Central memory CD8-positive, alpha-beta T cell (primary cell): Measurements from ENCODE around the gene LRMDA.
"Not testable (repeated sequence)": the region's sequence is repeated elsewhere in the genome, so short reads cannot be mapped to it uniquely, and the experiment has no call there.

Experiments used
- ATAC-seq: fragments of 150-1000 bp; cut with Tn5 transposase; replicated peaks from 2 replicates; pipeline ENCODE4 v1.10.0; 2022; ENCODE audit warnings: mild to moderate bottlenecking, moderate FRiP score, moderate number of reproducible peaks; ENCODE audit not compliant: poor library complexity, severe bottlenecking; ENCODE audit errors: extremely low read depth
- DNase-seq, 2 donors: peaks; one replicate each; pipeline ENCODE4 v3.0.0; 2021; ENCODE audit warnings: low spot score in 2 of 2
- H3K27ac Mint-ChIP-seq: one replicate; pipeline ENCODE4 v1.8.0; 2022; ENCODE audit warnings: low read depth, mild to moderate bottlenecking, moderate library complexity, mixed read lengths
- H3K27me3 Mint-ChIP-seq: one replicate; pipeline ENCODE4 v1.8.0; 2022; ENCODE audit warnings: mixed read lengths
- H3K36me3 Mint-ChIP-seq: one replicate; pipeline ENCODE4 v1.8.0; 2022; ENCODE audit warnings: mild to moderate bottlenecking, moderate library complexity, mixed read lengths; ENCODE audit not compliant: insufficient read depth
- H3K4me1 Mint-ChIP-seq: one replicate; pipeline ENCODE4 v1.8.0; 2022; ENCODE audit warnings: mixed read lengths
- H3K4me3 Mint-ChIP-seq: one replicate; pipeline ENCODE4 v1.8.0; 2022; ENCODE audit warnings: mild to moderate bottlenecking, moderate library complexity, mixed read lengths
- H3K9me3 Mint-ChIP-seq: one replicate; pipeline ENCODE4 v1.8.0; 2022; ENCODE audit warnings: mixed read lengths

The LRMDA gene

DNA sequence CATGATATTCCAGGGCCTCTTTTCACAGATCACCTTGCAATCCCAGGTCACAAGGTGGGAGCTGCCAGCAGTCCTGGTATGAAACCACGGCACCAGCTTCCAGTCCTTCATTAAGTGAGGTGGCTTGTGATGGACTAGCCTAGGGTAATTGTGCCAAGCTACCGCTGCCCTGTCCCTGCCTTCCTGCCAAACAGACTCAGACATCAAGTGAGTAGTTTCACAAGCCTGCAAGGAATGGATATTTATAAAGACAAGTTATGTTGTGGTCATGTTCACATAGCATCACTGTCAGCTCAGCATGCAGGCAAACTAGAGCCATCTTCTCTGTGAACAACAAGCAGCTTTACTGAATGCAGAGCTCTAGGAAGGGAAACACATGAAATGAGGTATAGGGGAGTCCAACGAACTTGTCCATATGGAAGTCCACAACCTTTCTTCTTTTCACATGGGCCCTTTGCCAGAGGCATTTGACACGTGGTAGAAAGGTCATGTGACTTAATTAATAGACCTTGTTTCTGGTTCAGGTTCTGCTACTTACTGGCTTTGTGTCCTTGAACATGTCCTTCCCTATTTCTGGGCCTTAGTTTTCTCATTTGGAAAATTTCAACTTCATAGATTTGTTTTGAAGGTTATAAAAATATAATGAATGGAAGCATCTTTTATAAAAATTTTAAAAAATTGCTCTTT is 1145.0 kb downstream of the LRMDA start:
- no peaks in the 10 kb centered on the region for H3K36me3 Mint-ChIP-seq
- DNase-seq (no peak), ATAC-seq (no peak)
- H3K27me3 Mint-ChIP-seq = no peaks in the 10 kb centered on the region
- no peaks in the 10 kb centered on the region for H3K4me1 Mint-ChIP-seq
- H3K4me3 Mint-ChIP-seq = no peak overlapping the region
- H3K9me3 Mint-ChIP-seq = peaks cover 25% of the 10 kb centered on the region
- no peak overlapping the region for H3K27ac Mint-ChIP-seq

DNA sequence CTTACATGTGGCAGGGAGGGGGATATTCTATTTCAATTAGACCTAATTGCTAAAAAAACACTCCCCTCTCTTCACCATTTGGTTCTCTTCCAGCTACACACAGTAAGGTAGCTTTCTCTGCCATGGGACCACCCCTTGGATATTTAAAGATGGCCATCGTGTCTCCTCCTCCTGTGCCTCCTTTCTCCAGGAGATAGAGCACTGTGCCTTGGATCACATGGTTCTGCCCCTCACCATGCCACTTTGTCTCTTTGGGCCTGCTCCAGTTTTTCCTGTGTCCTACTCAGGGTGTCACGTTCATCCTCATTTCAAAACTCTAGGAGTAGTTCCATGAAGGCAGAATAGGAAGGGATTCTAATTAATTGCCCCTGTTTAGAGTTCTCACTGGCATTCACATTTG is 1146.0 kb downstream of the LRMDA start:
- Mint-ChIP-seq H3K9me3 (peaks cover 25% of the 10 kb centered on the region), H3K4me3 (no peak overlapping the region), H3K27ac (no peak overlapping the region), H3K4me1 (no peaks in the 10 kb centered on the region), H3K36me3 (no peaks in the 10 kb centered on the region), H3K27me3 (no peaks in the 10 kb centered on the region)
- no peak for DNase-seq
- ATAC-seq = no peak

DNA sequence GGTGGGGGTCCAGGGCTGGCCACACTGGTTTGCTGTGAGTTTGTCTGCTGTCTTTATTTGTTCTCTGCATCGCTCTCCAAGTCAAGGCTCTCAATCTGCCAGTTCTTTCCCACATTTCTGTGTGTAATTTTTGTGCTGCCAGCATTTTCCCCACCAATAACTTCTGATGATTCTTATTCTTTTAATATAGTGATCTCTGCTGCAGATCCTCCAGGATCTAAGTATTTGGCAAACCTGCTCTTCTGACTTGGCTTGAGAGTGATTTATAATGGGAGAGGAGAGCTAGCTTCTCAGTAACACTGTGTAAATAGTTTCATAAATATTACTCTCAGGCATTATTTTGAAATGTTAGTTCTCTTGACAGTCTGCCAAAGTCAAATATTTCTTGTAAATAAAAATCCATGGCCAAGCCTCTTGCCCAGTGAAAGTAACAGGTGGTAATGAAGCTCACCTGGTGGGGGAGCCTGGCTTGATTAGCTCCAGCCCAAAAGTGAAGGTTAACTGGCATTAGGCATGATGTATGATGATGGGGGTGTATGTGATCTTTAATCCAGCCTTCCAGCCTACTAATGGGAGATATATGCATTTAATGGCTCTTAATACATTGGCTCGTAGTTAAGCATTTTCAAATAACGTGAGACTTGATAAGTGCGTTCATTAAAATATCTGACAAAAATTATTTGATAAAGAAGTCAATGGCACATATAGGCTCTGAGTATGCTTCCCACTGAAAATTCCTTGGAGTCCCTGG is 1150.3 kb downstream of the LRMDA start:
- H3K9me3 Mint-ChIP-seq = peaks cover 13% of the 10 kb centered on the region
- H3K27me3 Mint-ChIP-seq = no peaks in the 10 kb centered on the region
- ATAC-seq (no peak), DNase-seq (no peak)
- H3K36me3 Mint-ChIP-seq = no peaks in the 10 kb centered on the region
- no peaks in the 10 kb centered on the region for H3K4me1 Mint-ChIP-seq
- H3K27ac Mint-ChIP-seq = no peak overlapping the region
- H3K4me3 Mint-ChIP-seq = no peak overlapping the region

DNA sequence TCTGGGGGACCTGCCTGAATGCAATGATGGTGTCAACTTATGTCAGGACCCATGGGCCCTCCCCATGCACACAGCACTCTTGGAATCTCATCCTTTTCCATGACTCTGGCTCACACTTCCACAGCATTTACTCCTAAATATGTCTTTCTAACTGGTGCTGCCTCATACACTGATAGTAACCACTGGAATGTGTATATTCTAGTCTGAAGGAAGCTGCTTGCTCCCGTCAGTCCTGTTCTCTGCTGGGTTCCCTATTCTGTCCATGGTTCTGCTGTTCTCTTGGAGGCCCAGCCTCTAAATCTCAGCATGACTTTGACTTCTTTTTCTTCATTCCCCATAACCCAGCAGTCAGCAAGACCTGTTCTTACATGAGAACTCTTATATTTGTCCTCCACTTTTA is 1151.1 kb downstream of the LRMDA start:
- no peak overlapping the region for H3K4me3 Mint-ChIP-seq
- no peaks in the 10 kb centered on the region for H3K36me3 Mint-ChIP-seq
- peaks cover 10% of the 10 kb centered on the region for H3K9me3 Mint-ChIP-seq
- H3K27me3 Mint-ChIP-seq = no peaks in the 10 kb centered on the region
- no peaks in the 10 kb centered on the region for H3K4me1 Mint-ChIP-seq
- DNase-seq (no peak), ATAC-seq (no peak)
- H3K27ac Mint-ChIP-seq = no peak overlapping the region

DNA sequence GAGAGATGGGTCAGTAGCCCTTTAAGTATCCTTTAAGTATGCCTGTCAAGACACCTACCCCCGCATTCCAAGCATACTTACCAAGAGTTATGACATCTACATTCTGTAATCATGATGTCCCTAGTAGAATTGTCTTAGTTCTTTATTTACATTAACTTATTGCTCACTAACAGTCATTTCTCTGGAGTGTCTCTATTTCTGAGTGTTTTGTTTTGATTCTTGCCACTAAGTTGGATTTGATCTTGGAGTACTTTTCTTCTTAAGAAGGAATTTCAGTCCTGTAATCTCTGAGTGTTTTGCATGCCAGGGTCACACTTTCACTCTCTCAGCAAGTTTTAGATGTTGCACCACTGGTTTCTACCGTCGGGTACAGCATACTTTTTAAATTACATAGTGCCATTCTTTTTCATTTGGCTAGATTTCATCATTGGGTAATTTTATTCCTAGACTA is 1152.3 kb downstream of the LRMDA start:
- H3K4me1 Mint-ChIP-seq = no peaks in the 10 kb centered on the region
- H3K27me3 Mint-ChIP-seq = no peaks in the 10 kb centered on the region
- H3K27ac Mint-ChIP-seq = no peak overlapping the region

DNA sequence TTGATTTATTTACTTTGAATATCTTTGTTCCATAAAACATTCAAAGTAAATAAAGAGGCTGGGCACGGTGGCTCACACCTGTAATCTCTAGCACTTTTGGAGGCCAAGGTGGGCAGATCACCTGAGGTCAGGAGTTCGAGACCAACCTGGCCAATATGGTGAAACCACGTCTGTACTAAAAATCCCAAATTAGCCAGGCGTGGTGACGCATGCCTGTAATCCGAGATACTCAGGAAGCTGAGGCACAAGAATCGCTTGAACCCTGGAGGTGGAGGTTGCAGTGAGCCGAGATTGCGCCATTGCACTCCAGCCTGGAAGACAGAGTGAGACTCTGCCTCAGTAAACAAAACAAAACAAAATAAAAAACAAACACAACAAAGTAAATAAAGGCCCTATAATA is 1153.0 kb downstream of the LRMDA start:
- not testable (repeated sequence) for ATAC-seq, H3K4me1 Mint-ChIP-seq, H3K9me3 Mint-ChIP-seq, H3K27me3 Mint-ChIP-seq, H3K27ac Mint-ChIP-seq, H3K4me3 Mint-ChIP-seq, H3K36me3 Mint-ChIP-seq, DNase-seq

More for the DNA sequence above, 1152.3 kb downstream of the LRMDA start:
- ATAC-seq = no peak
- no peak for DNase-seq
- Mint-ChIP-seq H3K9me3 (peaks cover 5% of the 10 kb centered on the region), H3K36me3 (no peaks in the 10 kb centered on the region), H3K4me3 (no peak overlapping the region)
